Panc1 (cell line): Measurements from ENCODE around the gene LMO4.

Source experiments
- POLR2AphosphoS5 ChIP-seq: IDR thresholded peaks from 2 replicates; pipeline ENCODE4 v1.6.1; 2012; ENCODE audit warnings: mild to moderate bottlenecking, low read depth, low read length, moderate library complexity
- TF ChIP-seq, protein P1 (sequence below): fragments of 450-650 bp; IDR thresholded peaks from 2 replicates; pipeline ENCODE4 v1.5.1; 2017; ENCODE audit warnings: mild to moderate bottlenecking

DNA sequence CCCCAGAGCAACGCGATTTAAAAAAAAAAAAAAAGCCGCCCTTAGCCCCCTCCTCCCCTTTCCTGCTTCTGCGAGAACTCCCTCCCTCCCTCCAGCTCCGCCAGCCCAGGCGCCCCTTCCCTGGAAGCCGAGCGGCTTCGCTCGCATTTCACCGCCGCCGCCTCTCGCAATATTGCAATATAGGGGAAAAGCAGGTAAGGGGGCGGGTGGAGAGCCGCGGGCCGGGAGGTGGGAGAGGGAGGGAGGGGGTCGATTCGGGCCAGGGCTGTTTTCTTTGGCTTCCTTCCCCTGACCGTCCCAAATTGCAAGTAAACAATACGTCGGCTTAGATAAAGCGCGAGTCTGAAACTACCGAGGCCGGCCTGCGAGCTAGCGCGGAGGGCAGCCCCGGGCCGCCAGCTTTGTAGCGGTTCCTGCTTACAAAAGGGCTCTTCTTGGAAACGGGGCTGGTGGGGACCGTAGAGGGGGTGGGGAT is 408 bp downstream of the LMO4 start:
- TF ChIP-seq, protein P1, sequence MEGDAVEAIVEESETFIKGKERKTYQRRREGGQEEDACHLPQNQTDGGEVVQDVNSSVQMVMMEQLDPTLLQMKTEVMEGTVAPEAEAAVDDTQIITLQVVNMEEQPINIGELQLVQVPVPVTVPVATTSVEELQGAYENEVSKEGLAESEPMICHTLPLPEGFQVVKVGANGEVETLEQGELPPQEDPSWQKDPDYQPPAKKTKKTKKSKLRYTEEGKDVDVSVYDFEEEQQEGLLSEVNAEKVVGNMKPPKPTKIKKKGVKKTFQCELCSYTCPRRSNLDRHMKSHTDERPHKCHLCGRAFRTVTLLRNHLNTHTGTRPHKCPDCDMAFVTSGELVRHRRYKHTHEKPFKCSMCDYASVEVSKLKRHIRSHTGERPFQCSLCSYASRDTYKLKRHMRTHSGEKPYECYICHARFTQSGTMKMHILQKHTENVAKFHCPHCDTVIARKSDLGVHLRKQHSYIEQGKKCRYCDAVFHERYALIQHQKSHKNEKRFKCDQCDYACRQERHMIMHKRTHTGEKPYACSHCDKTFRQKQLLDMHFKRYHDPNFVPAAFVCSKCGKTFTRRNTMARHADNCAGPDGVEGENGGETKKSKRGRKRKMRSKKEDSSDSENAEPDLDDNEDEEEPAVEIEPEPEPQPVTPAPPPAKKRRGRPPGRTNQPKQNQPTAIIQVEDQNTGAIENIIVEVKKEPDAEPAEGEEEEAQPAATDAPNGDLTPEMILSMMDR, result no peak
- no peak for TF ChIP-seq POLR2AphosphoS5
